OCI-LY3 (cell line): ENCODE data around the gene FBXL14.

Experiments used
- CTCF ChIP-seq: fragments of 200-600, 300-600 bp; sonication (generic); IDR thresholded peaks from 2 replicates; pipeline ENCODE4 v1.5.1; 2014; ENCODE audit warnings: antibody characterized with exemption, low read length, low read depth
- EZH2phosphoT487 ChIP-seq: fragments of 200-600 bp; shearing (Covaris generic); IDR thresholded peaks from 2 replicates; pipeline ENCODE4 v1.6.1; 2018; ENCODE audit warnings: antibody characterized with exemption, mixed run types, low read depth

GRCh38 chr12:1562813-1563407 lies 31.5 kb downstream of the FBXL14 start:
- TF ChIP-seq CTCF (no peak), EZH2phosphoT487 (no peak)
